GM13976 (cell line): Measurements from ENCODE around the gene TPP2.

Experiments
- DNase-seq: peaks from one replicate; pipeline ENCODE4 v3.0.0; 2012; ENCODE audit warnings: low spot score
- CTCF ChIP-seq: IDR thresholded peaks from 2 replicates; pipeline ENCODE4 v1.5.1; 2012; ENCODE audit warnings: borderline replicate concordance, mild to moderate bottlenecking; ENCODE audit not compliant: insufficient read depth; ENCODE audit errors: extremely low read depth, missing control alignments, control extremely low read depth
- in situ Hi-C: fragments of 300-500 bp; cut with MboI; formaldehyde crosslinking; loops from one replicate; pipeline ENCODE4 v1.12.0; 2022; ENCODE audit warnings: low sequenced_read_pairs, mixed read lengths, inconsistent platforms; ENCODE audit not compliant: unreplicated experiment

TPP2 gene

GRCh38 chr13:102599426-102600012, 2.7 kb downstream of the TPP2 start:
- in situ Hi-C loops: loop anchor here (5.0 to 25.0 kb wide), 3 partner anchors 175 to 538 kb away; partner anchors contain the start of gene TEX30
- TF ChIP-seq CTCF: no peak
- DNase-seq: no peak

GRCh38 chr13:102606537-102607309, 9.9 kb downstream of the TPP2 start:
- in situ Hi-C loops: no loop called here
- DNase-seq: no peak
- TF ChIP-seq CTCF: no peak

GRCh38 chr13:102608974-102609373, 12.2 kb downstream of the TPP2 start:
- in situ Hi-C loops: no loop called here
- TF ChIP-seq CTCF: no peak
- no peak for DNase-seq

- no peak for TF ChIP-seq CTCF
- no peak for DNase-seq
- in situ Hi-C loops: no loop called here
Observed at GRCh38 chr13:102609696-102610095, 12.9 kb downstream of the TPP2 start.

- no peak for TF ChIP-seq CTCF
- in situ Hi-C loops: no loop called here
- DNase-seq: no peak
Observed at GRCh38 chr13:102610296-102610895, 13.6 kb downstream of the TPP2 start.

- DNase-seq: no peak
- in situ Hi-C loops: no loop called here
- no peak for TF ChIP-seq CTCF
Observed at GRCh38 chr13:102617697-102618350, 21.0 kb downstream of the TPP2 start.
